Duodenal mucosa (tissue), 2 donors: ENCODE results near the gene PIK3CB.
"Not testable (repeated sequence)": the region's sequence is repeated elsewhere in the genome, so short reads cannot be mapped to it uniquely, and the experiment has no call there.

Experiments
- H3K27ac ChIP-seq: one replicate; pipeline ENCODE4 v1.7.0; 2013; ENCODE audit warnings: low read depth, low read length
- H3K27me3 ChIP-seq, 2 donors: one replicate each; pipeline ENCODE4 v1.7.0; 2013; ENCODE audit warnings: low read length in 2 of 2, control low read depth in 1 of 2; ENCODE audit not compliant: insufficient read depth in 2 of 2, control insufficient read depth in 1 of 2
- H3K36me3 ChIP-seq, 2 donors: one replicate each; pipeline ENCODE4 v1.7.0; 2013; ENCODE audit warnings: low read length in 2 of 2, control low read depth in 1 of 2; ENCODE audit not compliant: insufficient read depth in 2 of 2, control insufficient read depth in 1 of 2
- H3K4me1 ChIP-seq, 2 donors: one replicate each; pipeline ENCODE4 v1.7.0; 2013; ENCODE audit warnings: low read length in 2 of 2, control low read depth in 1 of 2; ENCODE audit not compliant: insufficient read depth in 2 of 2, control insufficient read depth in 1 of 2
- H3K4me3 ChIP-seq, 2 donors: one replicate each; pipeline ENCODE4 v1.7.0; 2013; ENCODE audit warnings: low read length in 2 of 2, low read depth in 1 of 2
- H3K9ac ChIP-seq, 2 donors: one replicate each; pipeline ENCODE4 v1.7.0; 2013; ENCODE audit warnings: low read length in 2 of 2, low read depth in 1 of 2
- H3K9me3 ChIP-seq, 2 donors: one replicate each; pipeline ENCODE4 v1.7.0; 2013; ENCODE audit warnings: low read length in 2 of 2, control low read depth in 1 of 2; ENCODE audit not compliant: control insufficient read depth in 1 of 2

The PIK3CB gene

DNA sequence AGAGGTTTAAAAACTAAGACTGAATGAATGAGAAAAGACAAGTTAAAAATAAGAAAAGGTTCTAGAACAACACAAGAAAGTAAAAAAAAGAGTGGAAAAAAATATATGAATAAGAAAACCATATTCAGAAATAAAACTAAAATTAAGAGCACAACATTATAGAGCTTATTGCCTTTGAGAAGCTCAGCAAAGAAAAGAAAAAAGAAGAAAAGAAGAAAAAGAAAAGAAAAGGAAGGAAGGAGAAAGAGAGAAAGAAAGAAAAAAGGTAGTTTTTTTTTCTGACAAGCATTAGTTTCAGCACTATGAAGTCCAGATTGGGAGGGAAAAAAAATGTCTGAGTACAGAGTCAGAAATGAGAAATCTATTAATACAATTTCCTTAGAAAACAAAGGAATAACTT is 144.7 kb downstream of the PIK3CB start:
- Histone ChIP-seq H3K27ac (no peak overlapping the region), H3K27me3 (no peaks in the 10 kb centered on the region), H3K36me3 (peaks cover 0 to 5% of the 10 kb centered on the region in 2 donors), H3K9me3 (no peaks in the 10 kb centered on the region), H3K9ac (no peak overlapping the region), H3K4me3 (no peak overlapping the region), H3K4me1 (peaks cover 6 to 11% of the 10 kb centered on the region in 2 donors)

DNA sequence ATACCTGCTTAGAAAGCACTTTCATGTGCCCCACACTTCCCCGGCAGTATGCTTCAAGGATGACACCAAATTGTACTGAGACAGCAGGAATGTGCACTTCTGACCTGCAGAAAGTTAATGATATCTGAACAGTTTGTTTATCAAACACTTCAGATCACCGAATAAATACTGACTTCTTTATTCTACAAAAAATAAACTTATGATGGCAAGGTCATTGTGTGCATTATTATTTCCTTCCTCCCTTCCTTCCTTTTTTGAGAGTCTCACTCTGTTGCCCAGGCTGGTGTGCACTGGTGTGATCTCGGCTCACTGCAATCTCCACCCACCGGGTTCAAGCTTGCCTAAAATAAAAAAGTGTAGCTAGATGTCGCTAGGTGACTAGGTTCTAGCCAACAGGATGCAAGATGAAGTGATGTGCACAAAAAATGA is 145.8 kb downstream of the PIK3CB start:
- Histone ChIP-seq H3K9me3 (no peaks in the 10 kb centered on the region), H3K36me3 (peaks cover 0 to 5% of the 10 kb centered on the region in 2 donors), H3K4me3 (no peak overlapping the region), H3K9ac (no peak overlapping the region), H3K4me1 (peaks cover 6 to 11% of the 10 kb centered on the region in 2 donors), H3K27me3 (no peaks in the 10 kb centered on the region), H3K27ac (no peak overlapping the region)

DNA sequence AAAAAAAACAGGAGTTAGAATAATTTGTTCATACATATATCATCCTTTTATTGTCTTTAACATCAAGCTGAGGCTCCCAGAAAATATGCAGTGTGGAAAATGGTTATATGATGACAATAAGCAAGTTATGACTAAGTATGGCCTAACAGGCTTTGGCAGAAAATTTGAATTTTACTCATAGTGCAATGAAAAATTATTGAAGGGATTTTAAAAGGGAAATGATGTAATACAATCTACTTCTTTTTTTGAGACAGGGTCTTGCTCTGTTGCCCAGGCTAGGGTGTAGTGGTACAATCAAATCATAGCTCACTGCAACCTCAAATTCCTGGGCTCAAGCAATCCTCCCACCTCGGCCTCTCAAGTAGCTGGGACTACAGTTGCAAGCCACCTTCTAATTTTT is 147.5 kb downstream of the PIK3CB start:
- Histone ChIP-seq H3K9me3 (no peaks in the 10 kb centered on the region), H3K4me1 (peaks cover 6 to 11% of the 10 kb centered on the region in 2 donors), H3K9ac (no peak overlapping the region), H3K4me3 (no peak overlapping the region), H3K27me3 (no peaks in the 10 kb centered on the region), H3K36me3 (peaks cover 5 to 6% of the 10 kb centered on the region in 2 donors), H3K27ac (no peak overlapping the region)

DNA sequence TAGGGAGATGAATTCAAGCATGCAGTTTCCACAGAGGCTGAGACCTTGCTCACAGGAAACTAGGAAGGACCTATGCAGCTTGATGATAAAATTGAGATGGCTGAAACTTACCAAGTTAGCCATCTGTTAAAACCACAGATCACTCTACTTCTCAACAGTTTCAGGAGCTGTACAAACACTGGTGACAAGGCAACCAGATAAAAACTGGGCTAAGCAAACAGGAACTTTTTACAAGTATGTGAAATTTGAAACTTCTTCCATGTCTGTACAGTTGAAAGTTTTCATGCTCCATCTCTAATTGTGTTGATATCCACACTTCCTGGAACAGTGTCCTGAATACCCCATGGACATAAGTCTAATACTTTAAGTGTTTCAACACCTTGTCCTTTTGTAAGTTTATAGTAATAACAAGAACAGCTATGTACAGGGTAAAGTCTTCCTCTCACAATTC is 147.9 kb downstream of the PIK3CB start:
- peaks cover 5 to 8% of the 10 kb centered on the region in 2 donors for H3K36me3 ChIP-seq
- no peak overlapping the region for H3K9ac ChIP-seq
- no peak overlapping the region for H3K4me3 ChIP-seq
- no peaks in the 10 kb centered on the region for H3K27me3 ChIP-seq
- no peak overlapping the region for H3K27ac ChIP-seq
- H3K9me3 ChIP-seq: no peaks in the 10 kb centered on the region
- peaks cover 6 to 11% of the 10 kb centered on the region in 2 donors for H3K4me1 ChIP-seq

DNA sequence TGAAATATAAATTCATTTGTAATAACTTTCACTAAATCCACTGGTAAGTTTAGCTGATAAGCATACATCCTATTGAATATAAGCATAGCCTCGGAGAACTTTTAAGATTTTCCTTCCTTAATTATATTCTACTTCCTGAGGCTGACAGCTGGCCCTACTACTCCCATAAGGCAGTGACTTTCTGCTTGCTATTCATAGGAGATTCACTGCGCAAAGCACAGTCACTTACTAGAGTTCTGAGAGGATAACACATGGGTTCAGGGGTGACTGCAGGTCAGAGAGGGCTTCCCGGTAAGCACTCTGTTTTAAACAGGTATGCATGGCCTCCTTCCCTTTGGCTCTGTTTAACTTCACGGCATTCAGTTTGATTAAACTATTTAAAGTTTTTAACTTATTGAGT is 150.3 kb downstream of the PIK3CB start:
- H3K27me3 ChIP-seq: no peaks in the 10 kb centered on the region
- H3K9ac ChIP-seq: no peak overlapping the region
- H3K4me1 ChIP-seq: peaks cover 6 to 11% of the 10 kb centered on the region in 2 donors
- H3K4me3 ChIP-seq: no peak overlapping the region
- H3K27ac ChIP-seq: no peak overlapping the region
- H3K9me3 ChIP-seq: no peaks in the 10 kb centered on the region
- peaks cover 0 to 8% of the 10 kb centered on the region in 2 donors for H3K36me3 ChIP-seq

DNA sequence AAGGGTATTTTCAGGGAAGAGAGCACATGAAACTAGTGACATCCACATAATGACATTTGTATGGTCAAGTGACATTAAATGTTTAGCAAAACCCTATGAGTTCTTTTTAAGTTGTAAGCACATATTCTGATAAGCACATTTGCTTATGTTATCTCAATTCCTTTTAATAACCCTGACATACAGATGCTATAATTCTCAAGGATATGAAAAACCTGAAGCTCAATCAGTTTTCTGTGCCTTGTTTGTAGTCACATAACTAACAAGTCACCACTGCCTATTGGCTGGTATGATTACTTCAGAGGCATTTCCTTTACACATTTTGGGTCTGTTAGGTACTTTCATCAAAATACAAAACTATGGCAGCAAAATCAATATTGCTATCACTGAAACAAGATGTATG is 152.1 kb downstream of the PIK3CB start:
- H3K27ac ChIP-seq: no peak overlapping the region
- H3K9me3 ChIP-seq: no peaks in the 10 kb centered on the region
- no peak overlapping the region for H3K4me3 ChIP-seq
- peaks cover 0 to 8% of the 10 kb centered on the region in 2 donors for H3K36me3 ChIP-seq
- H3K4me1 ChIP-seq: peaks cover 0 to 5% of the 10 kb centered on the region in 2 donors
- H3K27me3 ChIP-seq: no peaks in the 10 kb centered on the region
- H3K9ac ChIP-seq: no peak overlapping the region

DNA sequence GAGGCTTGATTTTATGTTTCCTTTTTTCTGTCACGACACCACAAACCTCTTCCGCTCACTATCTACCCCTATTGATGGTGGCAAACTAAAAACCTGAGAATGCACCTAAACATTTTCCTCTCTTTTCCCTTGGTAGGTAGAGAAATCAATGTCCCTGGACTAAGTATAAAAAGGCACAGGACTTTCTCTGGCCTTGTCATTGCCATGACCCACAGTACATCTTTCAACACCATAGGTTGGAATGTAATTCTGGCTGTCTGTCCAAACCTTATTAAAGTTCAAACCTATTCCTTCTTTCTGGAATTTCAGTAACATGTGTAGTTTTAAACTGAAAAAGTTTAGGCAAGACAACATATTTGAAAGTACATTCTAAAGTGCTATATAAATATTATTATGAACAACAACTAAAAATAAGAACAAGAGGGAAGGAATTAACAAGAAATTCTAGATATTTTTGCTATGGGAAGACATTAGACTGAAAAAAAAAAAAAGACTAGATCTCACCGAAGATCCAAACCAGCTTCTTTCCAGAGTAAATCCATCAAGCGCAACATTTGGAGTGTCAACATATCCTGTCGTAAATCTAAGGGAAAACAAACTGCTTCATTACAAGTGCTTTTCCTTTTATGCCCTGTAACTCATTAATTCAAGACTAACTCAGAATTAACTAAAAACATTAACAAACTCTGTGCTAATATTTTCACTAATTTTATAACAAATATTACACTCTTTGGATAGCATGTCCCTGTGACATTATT is 153.1 kb downstream of the PIK3CB start:
- Histone ChIP-seq H3K27ac (no peak overlapping the region), H3K9me3 (peaks cover 0 to 3% of the 10 kb centered on the region in 2 donors), H3K9ac (no peak overlapping the region), H3K27me3 (no peaks in the 10 kb centered on the region), H3K4me3 (no peak overlapping the region), H3K36me3 (peaks cover 6 to 8% of the 10 kb centered on the region in 2 donors), H3K4me1 (peaks cover 0 to 2% of the 10 kb centered on the region in 2 donors)

DNA sequence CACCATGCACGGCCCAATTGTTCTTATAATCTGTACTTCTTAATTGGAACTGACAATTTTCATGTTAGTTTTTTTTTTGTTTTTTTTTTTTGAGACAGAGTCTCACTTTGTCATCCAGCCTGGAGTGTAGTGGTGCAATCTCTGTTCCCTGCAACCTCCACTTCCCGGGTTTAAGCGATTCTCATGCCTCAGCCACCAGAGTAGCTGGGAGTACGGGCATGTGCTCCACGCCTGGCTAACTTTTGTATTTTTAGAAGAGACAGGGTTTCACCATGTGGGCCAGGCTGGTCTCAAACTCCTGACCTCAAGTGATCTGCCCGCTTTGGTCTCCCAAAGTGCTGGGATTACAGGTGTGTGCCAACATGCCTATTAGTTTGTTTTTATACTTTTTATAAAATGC is 153.8 kb downstream of the PIK3CB start:
- not testable (repeated sequence) for H3K9me3 ChIP-seq, H3K4me1 ChIP-seq, H3K4me3 ChIP-seq, H3K27me3 ChIP-seq, H3K27ac ChIP-seq, H3K36me3 ChIP-seq, H3K9ac ChIP-seq

DNA sequence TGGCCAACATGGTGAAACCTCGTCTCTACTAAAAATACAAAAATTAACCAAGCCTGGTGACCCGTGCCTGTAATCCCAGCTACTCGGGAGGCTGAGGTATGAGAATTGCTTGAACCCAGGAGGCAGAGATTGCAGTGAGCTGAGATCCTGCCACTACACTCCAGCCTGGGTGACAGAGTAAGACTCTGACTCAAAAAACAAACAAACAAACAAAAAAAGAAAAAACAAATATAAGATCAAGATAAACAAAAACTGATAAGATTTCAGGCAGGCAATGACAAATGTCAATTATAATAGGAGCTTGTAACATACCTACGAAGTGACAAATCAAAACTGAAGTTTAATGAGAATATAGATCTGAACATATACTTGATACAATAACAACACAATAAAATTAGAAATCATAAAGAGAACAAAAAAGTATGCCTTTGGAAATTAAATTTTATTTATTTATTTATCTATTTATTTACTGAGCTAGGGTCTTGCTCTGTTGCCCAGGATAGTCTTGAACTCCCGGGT is 155.8 kb downstream of the PIK3CB start:
- Histone ChIP-seq H3K4me3 (no peak overlapping the region), H3K36me3 (peaks cover 11 to 12% of the 10 kb centered on the region in 2 donors), H3K27me3 (no peaks in the 10 kb centered on the region), H3K9me3 (peaks cover 0 to 13% of the 10 kb centered on the region in 2 donors), H3K9ac (no peak overlapping the region), H3K4me1 (peaks cover under 1 to 3% of the 10 kb centered on the region in 2 donors), H3K27ac (no peak overlapping the region)

DNA sequence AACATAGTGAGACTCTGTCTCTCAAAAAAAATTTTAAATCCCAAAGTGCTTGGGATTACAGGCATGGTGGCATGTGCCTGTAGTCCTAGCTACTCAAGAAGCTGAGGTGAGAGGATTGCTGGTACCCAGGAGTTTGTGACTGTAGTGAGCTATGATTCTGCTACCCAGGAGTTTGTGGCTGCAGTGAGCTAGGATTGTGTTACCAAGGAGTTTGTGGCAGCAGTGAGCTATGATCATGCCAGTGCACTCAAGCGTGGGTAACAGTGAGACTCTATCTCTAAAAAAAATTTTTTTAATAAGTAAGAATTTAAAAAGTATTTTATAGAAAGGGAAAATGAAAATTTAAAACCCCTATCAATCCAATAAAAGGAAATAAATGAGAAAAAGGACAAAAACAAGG is 156.6 kb downstream of the PIK3CB start:
- no peak overlapping the region for H3K4me3 ChIP-seq
- H3K27me3 ChIP-seq: no peaks in the 10 kb centered on the region
- H3K27ac ChIP-seq: no peak overlapping the region
- H3K9me3 ChIP-seq: peaks cover 0 to 13% of the 10 kb centered on the region in 2 donors
- H3K9ac ChIP-seq: no peak overlapping the region
- peaks cover 7 to 8% of the 10 kb centered on the region in 2 donors for H3K4me1 ChIP-seq
- peaks cover 12 to 13% of the 10 kb centered on the region in 2 donors for H3K36me3 ChIP-seq
